Limb (tissue), 2 donors: ENCODE measurements around the gene INSL3.
"Not testable (repeated sequence)": the region's sequence is repeated elsewhere in the genome, so short reads cannot be mapped to it uniquely, and the experiment has no call there.

ENCODE experiments used
- DNase-seq, 2 donors: peaks; one replicate each; pipeline ENCODE4 v3.0.0-alpha.2; 2016; ENCODE audit errors: extremely low spot score in 2 of 2

The INSL3 gene

DNA sequence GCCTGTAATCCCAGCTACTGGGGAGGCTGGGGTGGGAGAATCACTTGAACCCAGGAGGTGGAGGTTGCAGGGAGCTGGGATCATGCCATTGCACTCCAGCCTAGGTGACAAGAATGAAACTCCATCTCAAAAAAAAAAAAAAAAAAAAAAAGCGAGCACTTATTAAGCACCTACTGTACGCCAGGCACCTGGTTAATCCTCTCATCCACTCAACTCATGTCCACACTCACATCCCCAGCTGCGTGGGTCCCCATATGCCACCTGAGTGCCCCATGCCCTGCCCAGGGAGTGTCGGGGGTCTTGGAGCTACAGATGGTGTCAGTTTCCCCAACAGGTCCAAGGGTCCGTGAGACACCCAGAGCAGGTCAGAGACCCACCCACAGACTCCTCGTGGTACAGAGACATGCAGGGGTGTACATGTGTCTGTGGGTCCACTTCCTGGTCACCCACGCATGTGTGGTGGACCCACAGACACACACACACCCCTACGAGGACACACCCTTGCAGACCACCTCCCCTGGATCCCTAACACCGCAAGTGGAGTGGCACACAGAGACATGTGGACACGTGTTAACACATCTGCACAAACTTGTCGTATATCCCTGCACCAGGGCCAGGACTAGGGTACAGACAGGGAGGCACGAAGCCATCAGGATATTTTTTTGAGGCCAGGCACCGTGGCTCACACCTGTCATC is 3.5 kb downstream of the INSL3 start:
- no peak for DNase-seq

DNA sequence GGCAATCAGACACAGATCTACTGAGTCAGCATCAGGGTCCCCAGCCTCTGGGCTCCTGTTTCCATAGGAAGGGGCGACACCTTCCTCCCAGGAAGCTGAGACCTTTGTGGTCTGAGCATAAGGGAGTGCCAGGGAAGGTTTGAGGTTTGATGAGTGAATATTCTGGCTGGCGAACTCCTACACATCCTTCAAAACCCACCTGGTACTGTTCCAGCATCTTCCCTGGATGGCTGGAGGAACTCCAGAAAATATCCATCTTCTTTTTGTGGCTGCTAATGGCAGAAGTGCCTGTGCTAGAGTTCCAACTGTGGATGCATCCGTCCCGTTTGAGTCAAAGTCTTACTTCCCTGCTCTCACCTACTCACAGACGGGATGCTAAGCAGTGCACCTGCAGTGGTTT is 9.2 kb downstream of the INSL3 start:
- DNase-seq, result no peak

DNA sequence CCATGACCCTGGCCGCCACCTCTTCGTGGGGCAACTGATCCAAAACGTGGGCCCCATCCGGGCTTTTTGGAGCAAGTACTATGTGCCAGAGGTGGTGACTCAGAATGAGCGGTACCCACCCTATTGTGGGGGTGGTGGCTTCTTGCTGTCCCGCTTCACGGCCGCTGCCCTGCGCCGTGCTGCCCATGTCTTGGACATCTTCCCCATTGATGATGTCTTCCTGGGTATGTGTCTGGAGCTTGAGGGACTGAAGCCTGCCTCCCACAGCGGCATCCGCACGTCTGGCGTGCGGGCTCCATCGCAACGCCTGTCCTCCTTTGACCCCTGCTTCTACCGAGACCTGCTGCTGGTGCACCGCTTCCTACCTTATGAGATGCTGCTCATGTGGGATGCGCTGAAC is 9.6 kb downstream of the INSL3 start:
- no peak for DNase-seq

DNA sequence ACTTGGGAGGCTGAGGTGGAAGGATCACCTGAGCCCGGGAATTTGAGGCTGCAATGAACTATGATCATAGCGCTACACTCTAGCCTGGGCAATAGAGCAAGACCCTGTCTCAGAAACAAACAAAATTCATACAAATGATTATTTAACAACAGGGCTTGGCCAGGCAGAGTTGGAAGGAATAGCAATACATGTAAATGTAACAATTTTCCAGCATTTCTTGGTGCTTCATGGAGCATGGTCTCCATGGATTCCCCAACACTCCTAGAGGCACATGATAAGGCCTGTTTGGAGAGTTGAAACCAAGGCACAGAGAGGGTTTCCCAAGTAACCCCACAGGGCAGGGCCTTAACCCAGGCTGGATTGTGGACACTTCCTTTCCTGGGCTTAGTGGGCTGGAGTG is 10.2 kb downstream of the INSL3 start:
- DNase-seq, result no peak

DNA sequence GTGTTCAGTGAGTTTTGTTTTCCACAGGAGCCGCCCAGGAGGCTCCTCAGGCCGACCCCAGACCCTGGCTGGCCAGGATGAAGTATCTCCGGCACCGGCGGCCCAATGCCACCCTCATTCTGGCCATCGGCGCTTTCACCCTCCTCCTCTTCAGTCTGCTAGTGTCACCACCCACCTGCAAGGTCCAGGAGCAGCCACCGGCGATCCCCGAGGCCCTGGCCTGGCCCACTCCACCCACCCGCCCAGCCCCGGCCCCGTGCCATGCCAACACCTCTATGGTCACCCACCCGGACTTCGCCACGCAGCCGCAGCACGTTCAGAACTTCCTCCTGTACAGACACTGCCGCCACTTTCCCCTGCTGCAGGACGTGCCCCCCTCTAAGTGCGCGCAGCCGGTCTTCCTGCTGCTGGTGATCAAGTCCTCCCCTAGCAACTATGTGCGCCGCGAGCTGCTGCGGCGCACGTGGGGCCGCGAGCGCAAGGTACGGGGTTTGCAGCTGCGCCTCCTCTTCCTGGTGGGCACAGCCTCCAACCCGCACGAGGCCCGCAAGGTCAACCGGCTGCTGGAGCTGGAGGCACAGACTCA is 13.5 kb downstream of the INSL3 start:
- DNase-seq, result no peak

DNA sequence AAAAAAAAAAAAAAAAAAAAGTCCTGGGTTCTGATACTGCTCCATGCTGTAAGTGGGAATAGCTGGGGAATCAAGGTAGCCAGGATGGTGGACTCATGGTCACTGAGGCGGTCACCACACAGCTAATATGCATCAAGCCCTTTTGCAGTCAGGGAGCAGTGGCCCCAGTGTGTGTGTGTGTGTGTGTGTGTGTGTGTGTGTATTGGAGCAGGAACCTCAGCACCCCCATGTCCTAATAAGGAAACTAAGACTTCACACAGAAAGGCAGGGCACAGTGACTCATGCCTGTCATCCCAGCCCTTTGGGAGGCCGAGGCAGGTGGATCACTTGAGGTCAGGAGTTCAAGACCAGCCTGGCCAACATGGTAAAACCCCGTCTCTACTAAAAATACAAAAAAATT is 14.4 kb downstream of the INSL3 start:
- no peak for DNase-seq

DNA sequence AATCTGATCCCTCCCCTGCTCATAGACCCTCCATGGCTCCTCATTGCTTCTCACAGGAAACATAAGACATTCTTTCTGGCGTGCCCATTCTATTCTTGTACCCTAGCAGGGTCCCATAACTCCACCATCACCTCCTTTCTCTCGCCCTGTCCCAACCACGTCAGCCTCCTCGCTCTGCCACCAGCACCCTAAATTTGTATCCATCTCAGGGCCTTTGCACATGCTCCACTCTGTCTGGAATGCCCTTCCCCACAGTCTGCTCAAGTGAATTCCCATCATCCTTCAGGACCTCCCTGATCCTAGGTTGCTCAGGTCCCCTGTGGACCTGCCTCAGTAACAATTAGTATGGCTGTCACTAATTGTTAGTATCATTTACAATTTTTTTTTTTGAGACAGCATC is 15.9 kb downstream of the INSL3 start:
- DNase-seq, result no peak

DNA sequence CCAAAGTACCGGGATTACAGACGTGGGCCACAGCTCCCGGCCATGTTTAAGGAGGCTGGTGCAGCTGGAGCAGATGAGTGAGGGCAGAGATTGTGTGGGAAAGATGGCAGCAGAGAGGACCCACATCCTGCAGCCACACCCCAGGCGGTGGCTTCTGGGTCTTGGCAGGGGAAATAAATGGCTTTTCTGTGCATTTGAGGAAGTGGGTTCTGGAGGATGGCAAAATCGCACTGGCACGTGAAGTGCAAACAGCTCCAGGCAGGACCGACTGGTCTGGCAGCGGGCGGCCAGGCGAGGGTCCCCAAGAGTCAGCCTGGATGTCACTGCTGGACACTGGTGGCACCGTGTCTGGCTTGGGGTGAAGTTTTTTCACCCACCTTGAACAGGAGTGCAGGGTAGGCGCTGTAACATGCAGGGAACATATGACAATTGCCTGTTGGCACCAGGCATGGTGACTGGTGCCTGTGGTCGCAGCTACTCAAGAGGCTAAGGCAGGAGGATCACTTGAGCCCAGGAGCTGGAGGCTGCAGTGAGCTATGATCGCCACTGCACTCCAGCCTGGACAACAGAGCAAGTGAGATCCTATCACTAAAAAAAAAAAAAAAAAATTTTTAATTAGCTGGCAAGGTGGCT is 17.9 kb downstream of the INSL3 start:
- DNase-seq, result no peak

DNA sequence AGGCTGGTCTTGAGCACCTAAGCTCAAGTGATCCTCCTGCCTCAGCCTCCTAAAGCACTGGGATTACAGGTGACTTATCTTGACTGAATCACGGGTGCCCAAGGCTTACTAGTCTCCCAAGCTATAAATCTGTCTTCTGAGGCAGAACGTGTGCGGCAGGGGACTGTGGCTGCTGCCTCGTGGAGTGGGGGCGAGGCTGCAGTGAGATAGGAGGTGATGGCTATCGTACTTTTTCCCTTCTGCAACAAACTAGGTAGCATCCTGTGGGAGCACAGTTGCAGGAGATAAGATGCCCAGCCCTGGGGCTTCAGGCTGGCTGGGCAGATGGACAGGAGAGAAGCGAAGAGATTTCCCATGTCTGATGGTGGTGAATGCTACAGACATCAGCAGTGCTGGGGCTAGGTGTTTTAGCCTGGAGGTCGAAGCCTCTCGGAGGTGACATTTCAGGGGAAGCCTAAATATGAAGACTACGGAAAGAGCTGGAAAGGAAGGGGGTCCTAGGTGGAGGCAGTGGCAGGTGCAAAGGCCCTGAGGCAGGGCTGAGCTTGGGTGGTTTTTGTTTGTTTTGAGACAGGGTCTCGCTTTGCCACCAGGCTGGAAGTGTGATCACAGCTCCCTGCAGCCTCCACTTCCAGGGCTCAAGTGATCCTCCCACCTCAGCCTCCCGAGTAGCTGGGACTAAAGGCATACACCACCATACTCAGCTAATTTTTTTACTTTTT is 19.0 kb downstream of the INSL3 start:
- DNase-seq, result no peak

DNA sequence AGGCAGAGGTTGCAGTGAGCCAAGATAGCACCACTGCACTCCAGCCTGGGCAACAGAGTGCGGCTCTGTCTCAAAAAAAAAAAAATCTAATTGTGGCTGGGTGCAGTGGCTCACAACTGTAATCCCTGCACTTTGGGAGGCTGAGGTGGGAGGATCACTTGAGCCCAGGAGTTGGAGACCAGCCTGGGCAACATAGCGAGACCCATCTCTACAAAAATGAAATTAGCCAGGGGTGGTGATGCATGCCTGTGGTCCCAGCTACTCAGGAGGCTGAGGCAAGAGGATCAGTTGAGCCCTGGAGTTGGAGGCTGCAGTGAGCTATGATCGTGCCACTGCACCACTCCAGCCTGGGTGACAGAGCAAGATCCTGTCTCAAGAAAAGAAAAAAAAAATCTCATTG is 22.7 kb downstream of the INSL3 start:
- not testable (repeated sequence) for DNase-seq

DNA sequence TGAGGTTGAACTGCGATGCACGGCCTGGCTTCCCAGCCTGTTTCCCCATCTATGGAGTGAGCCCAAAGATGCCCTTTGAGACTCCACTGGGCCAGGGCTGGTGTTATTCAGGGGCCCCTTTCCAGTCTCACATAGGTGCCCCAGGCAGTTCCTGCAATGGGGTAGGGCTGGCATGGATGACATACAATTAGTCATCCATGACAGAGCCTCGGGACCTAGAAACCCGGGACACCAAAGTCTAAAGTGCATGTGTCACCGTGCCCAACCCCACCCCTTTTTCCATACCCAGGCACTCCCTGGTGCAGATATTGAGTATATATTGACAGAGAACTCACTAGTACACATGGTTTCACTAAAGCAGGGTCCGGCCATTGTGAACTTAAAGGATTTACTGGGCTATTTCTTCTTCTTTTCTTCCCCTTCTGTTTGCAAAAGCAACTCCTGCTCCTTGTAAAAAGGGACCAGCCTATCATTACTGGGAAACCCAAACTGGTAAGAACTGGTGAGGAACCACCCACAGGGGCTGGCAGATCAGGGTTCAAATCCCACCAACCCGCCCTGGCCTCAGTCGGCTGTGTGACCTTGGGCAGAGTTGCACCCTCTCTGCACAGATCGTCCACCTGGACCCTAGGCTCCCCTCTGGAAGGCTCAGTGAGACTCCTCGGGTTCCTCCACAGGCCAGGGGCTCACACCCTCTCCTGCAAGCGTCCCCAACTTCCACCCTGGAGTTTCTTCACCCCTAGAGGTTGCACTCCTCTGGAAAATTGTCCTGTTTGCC is 23.7 kb downstream of the INSL3 start:
- DNase-seq, result no peak

DNA sequence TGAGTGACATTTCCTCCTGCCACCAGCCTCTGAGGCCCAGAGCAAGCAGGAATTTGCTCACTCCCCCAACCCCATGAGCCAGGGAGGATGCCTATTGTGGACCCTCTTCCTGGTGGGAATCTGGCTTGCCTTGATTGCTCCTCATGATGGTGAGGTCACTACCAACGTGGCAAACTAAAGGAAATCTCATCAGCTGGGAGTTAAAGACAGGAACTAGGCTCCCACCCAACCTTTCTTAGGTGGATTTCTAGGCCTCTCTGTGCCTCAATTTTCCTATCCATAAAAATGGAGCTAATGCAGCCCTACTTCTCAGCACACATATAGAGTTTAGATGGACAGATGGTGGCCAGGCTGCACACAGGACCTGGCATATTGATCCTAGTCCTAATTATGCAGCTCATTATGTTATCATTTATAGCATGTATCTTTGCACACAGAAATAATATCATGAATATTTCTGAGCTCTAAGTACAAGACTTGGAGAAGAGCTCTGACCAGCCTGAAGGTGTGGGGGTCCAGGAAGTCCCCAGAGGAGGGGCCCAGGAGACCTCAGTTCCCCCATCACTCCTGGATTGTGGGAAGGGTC is 24.4 kb downstream of the INSL3 start:
- no peak for DNase-seq

DNA sequence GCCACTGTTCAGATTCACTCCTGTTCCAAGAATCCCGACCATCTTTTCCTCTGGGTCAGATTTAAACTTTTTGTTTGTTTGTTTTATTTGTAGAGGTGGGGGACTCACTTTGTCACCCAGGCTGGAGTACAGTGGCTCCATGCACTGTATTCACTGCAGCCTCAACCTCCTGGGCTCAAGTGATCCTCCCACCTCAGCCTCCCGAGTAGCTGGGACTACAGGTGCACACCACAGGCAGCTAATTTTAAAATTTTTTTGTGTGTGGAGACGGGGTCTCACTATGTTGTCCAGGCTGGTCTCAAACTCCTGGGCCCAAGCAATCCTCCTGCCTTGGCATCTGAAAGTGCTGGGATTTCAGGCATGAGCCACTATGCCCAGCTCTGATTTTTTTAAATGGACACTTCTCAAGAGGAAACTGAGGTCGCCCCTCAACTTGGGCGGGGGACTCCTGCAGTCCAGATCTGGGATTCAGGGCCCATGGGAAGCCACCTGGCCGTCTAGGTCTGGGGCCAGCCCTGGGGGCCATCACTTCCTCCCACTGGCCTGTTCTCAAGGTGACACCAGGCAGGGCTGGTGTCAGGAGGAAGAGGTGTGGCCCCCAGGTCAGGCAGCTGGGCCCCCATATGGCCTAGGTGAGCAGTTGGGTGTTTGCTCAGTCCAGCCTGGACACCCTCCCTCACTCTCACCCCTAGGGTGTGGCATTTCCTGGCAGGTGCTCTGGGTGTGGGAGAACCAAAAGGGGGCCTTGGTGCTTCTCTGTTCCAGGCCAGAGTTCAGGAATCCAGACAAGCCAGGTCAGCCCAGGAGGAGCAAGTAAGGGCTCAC is 25.1 kb downstream of the INSL3 start:
- no peak for DNase-seq

DNA sequence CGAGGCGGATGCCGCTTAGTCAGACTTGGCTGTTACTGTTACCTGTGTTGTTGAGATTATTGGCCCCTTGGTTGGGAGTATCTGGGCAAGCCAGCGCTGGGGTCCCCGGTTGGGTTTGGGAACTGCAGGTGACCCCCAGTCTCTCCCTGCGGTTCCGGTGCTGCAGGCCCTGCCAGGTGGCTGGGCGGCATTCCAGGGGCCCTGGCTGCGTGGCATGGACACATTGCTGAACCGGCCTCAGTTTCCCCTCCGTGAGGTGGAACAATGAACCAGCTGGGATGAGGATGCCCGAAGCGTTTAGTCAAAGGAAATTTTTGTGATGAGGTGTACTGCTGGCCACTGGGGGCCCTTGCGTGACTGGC is 25.8 kb downstream of the INSL3 start:
- no peak for DNase-seq

DNA sequence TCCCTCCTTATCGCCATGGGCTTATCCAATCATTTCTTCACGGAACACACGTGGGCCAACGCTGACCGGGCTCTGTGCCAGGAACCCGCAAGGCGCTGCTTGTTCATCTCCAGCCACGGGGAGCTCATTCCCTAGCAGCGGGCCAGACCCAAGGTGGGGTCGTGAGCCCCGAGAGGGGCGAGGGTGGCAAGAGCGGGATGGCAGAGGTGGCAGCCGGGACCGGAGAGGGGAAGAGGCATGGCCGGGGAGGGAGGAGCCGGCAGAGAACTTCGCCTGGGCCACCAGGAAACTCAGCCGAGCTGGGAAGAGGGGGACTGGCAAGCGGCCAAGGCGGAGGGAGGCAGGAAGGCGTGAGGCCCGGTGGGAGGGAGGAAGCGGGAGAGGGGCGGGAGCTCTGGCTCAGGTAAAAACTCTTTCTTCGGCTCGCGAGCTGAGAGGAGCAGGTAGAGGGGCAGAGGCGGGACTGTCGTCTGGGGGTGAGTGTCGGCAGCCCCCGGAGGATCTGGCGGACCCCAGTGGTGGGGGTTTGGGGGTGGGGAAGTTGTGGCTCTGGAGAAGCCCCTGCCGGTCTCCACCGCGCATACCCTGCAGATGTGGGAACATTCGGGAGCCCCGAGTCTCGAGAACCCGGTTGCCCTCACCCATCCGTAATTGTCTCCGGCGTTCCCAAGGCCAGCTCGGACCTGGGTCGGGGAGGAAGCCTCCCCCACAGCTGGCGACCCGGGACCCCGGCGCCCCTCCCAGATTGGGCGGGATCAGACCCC is 26.4 kb downstream of the INSL3 start, which contains the start of gene B3GNT3:
Gene B3GNT3, plus strand, starts transcription at position 408 of the 764 bp plus-strand sequence. CDS start 12,670 bp downstream, outside the sequence.
- peak in 1 of 2 donors; percentile 62 for DNase-seq

DNA sequence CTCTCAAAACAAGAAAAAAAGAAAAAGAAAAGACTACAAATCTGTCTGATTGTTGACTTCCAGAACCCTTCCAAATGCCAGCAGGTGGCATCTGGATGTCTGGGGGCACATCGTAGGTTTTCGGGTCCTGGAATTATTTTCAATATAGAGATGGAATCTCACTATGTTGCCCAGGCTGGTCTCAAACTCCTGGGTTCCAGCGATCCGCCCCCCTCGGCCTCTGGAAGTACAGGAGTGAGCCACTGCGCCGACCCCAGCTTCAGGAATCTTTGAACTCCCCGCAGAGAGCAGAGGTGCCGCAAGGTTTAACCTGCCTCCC is 26.9 kb downstream of the INSL3 start:
- DNase-seq, result no peak

DNA sequence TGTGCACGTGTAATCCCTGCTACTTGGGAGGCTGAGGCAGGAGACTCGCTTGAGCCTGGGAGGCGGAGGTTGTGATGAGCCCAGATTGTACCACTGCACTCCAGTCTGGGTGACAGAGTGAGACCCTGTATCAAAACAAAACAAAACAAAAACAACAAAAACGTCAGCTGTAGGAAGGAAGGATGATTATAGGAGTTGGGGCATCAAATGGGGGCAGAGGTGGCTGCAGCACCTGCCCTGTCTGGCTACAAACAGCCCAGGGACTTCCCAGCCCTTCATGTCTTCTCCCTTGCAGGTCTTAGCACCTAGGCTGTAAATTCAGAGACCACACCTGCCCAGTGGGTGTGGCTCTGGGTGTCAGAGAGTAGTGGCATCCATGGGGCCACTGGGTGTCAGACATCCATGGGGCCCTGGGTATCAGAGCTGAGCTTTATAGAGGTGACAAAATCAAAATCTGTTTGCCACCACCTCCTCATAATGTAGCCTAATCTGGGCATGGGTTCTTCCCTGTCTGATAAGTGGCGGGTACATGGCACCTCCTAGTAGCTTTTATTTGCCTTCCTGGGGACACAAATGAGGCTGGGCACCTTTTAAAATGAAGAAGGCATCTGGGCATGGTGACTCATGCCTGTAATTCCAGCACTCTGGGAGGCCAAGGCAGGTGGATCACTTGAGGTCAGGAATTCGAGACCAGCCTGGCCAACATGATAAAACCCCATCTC is 31.1 kb downstream of the INSL3 start:
- DNase-seq, result no peak

DNA sequence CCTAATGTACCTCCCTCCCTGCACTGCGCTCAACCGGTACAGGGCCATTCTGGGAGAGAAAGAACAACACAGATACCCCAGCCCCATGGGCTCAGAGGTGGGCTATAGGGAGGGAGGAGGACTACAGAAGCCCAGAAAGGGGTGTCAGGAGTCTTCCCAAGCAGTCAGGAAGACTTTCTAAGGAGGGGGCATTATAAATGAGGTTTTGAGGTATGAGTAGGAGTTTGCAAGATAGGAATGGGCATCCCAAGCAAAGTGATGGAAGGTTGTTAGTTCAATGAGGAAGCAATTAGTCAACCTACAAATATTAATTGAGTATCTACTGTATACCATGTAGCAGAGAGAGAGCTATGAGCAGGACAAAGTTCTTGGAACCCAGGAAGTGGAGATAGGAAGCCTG is 32.7 kb downstream of the INSL3 start:
- DNase-seq, result no peak

DNA sequence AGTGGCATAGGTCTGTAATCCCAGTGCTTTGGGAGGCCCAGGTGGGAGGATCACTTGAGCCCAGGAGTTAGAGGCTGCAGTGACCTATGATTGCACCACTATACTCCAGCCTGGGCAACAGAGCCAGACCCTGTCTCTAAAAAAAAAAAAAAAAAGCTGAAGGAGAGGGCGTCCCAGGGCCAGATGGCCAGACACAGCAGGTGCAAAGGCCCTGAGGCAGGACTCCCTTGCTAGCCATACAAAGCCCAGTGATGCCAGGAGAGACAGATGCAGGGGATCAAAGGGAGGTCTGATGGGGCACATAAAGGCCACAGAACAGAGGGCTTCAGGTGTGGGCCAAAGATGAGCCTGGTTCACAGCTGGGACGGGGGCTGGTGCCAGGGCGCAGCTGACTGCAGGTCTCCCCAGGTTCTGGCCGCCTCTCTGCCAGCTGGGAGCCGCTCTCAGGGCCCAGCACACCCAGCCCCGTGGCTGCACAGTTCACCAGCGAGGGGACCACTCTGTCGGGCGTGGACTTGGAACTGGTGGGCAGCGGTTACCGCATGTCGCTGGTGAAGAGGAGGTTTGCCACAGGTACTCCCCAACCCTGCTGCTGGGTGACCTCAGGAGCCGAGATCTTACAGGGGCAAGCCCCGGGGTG is 33.9 kb downstream of the INSL3 start:
- no peak for DNase-seq
